ENCODE results near the gene ROPN1L.

The ROPN1L gene

GRCh38 chr5:10466446-10467073, 24.9 kb downstream of the ROPN1L start:
- no peaks in the 10 kb centered on the region for H3K36me3 Mint-ChIP-seq (ENCODE audit: insufficient read depth)
- no peak for DNase-seq (ENCODE audit: low spot score in 2 of 2)
- no peak overlapping the region for H3K27ac Mint-ChIP-seq (ENCODE audit: low read depth)
- H3K4me3 Mint-ChIP-seq: no peak overlapping the region
- ATAC-seq (replicated peaks; ENCODE audit: extremely low read depth, poor library complexity, severe bottlenecking): no peak
- H3K9me3 Mint-ChIP-seq: no peaks in the 10 kb centered on the region
- peaks cover 8% of the 10 kb centered on the region for H3K4me1 Mint-ChIP-seq
- H3K27me3 Mint-ChIP-seq: peaks cover 17% of the 10 kb centered on the region

- ATAC-seq (replicated peaks; ENCODE audit: extremely low read depth, poor library complexity, severe bottlenecking) (no peak), DNase-seq (ENCODE audit: low spot score in 2 of 2) (no peak)
- peaks cover 8% of the 10 kb centered on the region for H3K4me1 Mint-ChIP-seq
Observed at GRCh38 chr5:10467281-10468198, 25.9 kb downstream of the ROPN1L start.

GRCh38 chr5:10468256-10468655, 26.6 kb downstream of the ROPN1L start:
- H3K4me1 Mint-ChIP-seq: peaks cover 8% of the 10 kb centered on the region
- H3K4me3 Mint-ChIP-seq: no peak overlapping the region
- DNase-seq (ENCODE audit: low spot score in 2 of 2) (no peak), ATAC-seq (replicated peaks; ENCODE audit: extremely low read depth, poor library complexity, severe bottlenecking) (no peak)
- peaks cover 25% of the 10 kb centered on the region for H3K27me3 Mint-ChIP-seq
- H3K9me3 Mint-ChIP-seq: no peaks in the 10 kb centered on the region
- no peak overlapping the region for H3K27ac Mint-ChIP-seq (ENCODE audit: low read depth)
- H3K36me3 Mint-ChIP-seq (ENCODE audit: insufficient read depth): no peaks in the 10 kb centered on the region

More at GRCh38 chr5:10467281-10468198, 25.9 kb downstream of the ROPN1L start:
- Mint-ChIP-seq H3K4me3 (no peak overlapping the region), H3K36me3 (ENCODE audit: insufficient read depth) (no peaks in the 10 kb centered on the region), H3K27ac (ENCODE audit: low read depth) (no peak overlapping the region), H3K27me3 (peaks cover 23% of the 10 kb centered on the region), H3K9me3 (no peaks in the 10 kb centered on the region)

GRCh38 chr5:10469253-10470050, 27.8 kb downstream of the ROPN1L start:
- no peaks in the 10 kb centered on the region for H3K9me3 Mint-ChIP-seq
- H3K36me3 Mint-ChIP-seq (ENCODE audit: insufficient read depth): no peaks in the 10 kb centered on the region
- no peak overlapping the region for H3K4me3 Mint-ChIP-seq
- ATAC-seq (replicated peaks; ENCODE audit: extremely low read depth, poor library complexity, severe bottlenecking) (no peak), DNase-seq (ENCODE audit: low spot score in 2 of 2) (no peak)
- H3K4me1 Mint-ChIP-seq: peaks cover under 1% of the 10 kb centered on the region
- H3K27ac Mint-ChIP-seq (ENCODE audit: low read depth): no peak overlapping the region
- peaks cover 13% of the 10 kb centered on the region for H3K27me3 Mint-ChIP-seq

- Mint-ChIP-seq H3K4me1 (no peaks in the 10 kb centered on the region), H3K36me3 (ENCODE audit: insufficient read depth) (no peaks in the 10 kb centered on the region), H3K4me3 (no peak overlapping the region), H3K27me3 (peaks cover 10% of the 10 kb centered on the region), H3K27ac (ENCODE audit: low read depth) (no peak overlapping the region), H3K9me3 (peaks cover 5% of the 10 kb centered on the region)
- no peak for ATAC-seq (replicated peaks; ENCODE audit: extremely low read depth, poor library complexity, severe bottlenecking)
- DNase-seq (ENCODE audit: low spot score in 2 of 2): no peak
Observed at GRCh38 chr5:10470669-10471068, 29.0 kb downstream of the ROPN1L start.

- Mint-ChIP-seq H3K4me3 (no peak overlapping the region), H3K27me3 (peaks cover 10% of the 10 kb centered on the region), H3K36me3 (ENCODE audit: insufficient read depth) (no peaks in the 10 kb centered on the region), H3K9me3 (peaks cover 5% of the 10 kb centered on the region), H3K4me1 (no peaks in the 10 kb centered on the region), H3K27ac (ENCODE audit: low read depth) (no peak overlapping the region)
- DNase-seq (ENCODE audit: low spot score in 2 of 2): no peak
- ATAC-seq (replicated peaks; ENCODE audit: extremely low read depth, poor library complexity, severe bottlenecking): no peak
Observed at GRCh38 chr5:10471677-10472076, 30.0 kb downstream of the ROPN1L start.

GRCh38 chr5:10474521-10475075, 32.9 kb downstream of the ROPN1L start:
- H3K27me3 Mint-ChIP-seq: peaks cover 27% of the 10 kb centered on the region
- no peak overlapping the region for H3K27ac Mint-ChIP-seq (ENCODE audit: low read depth)
- DNase-seq (ENCODE audit: low spot score in 2 of 2) (no peak), ATAC-seq (replicated peaks; ENCODE audit: extremely low read depth, poor library complexity, severe bottlenecking) (no peak)
- no peaks in the 10 kb centered on the region for H3K36me3 Mint-ChIP-seq (ENCODE audit: insufficient read depth)
- H3K4me1 Mint-ChIP-seq: no peaks in the 10 kb centered on the region
- no peak overlapping the region for H3K4me3 Mint-ChIP-seq
- peaks cover 5% of the 10 kb centered on the region for H3K9me3 Mint-ChIP-seq

- no peak for ATAC-seq (replicated peaks; ENCODE audit: extremely low read depth, poor library complexity, severe bottlenecking)
- no peaks in the 10 kb centered on the region for H3K36me3 Mint-ChIP-seq (ENCODE audit: insufficient read depth)
- H3K9me3 Mint-ChIP-seq: peaks cover 5% of the 10 kb centered on the region
Observed at GRCh38 chr5:10475931-10476676, 34.4 kb downstream of the ROPN1L start.

GRCh38 chr5:10476878-10477277, 35.2 kb downstream of the ROPN1L start:
- Mint-ChIP-seq H3K36me3 (ENCODE audit: insufficient read depth) (no peaks in the 10 kb centered on the region), H3K9me3 (peaks cover 5% of the 10 kb centered on the region), H3K4me1 (no peaks in the 10 kb centered on the region), H3K4me3 (no peak overlapping the region), H3K27ac (ENCODE audit: low read depth) (no peak overlapping the region), H3K27me3 (peaks cover 38% of the 10 kb centered on the region)
- no peak for DNase-seq (ENCODE audit: low spot score in 2 of 2)
- no peak for ATAC-seq (replicated peaks; ENCODE audit: extremely low read depth, poor library complexity, severe bottlenecking)

More at GRCh38 chr5:10475931-10476676, 34.4 kb downstream of the ROPN1L start:
- H3K4me3 Mint-ChIP-seq: no peak overlapping the region
- no peak for DNase-seq (ENCODE audit: low spot score in 2 of 2)
- no peaks in the 10 kb centered on the region for H3K4me1 Mint-ChIP-seq
- no peak overlapping the region for H3K27ac Mint-ChIP-seq (ENCODE audit: low read depth)
- H3K27me3 Mint-ChIP-seq: peaks cover 35% of the 10 kb centered on the region

- no peak for DNase-seq (ENCODE audit: low spot score in 2 of 2)
- H3K9me3 Mint-ChIP-seq: peaks cover 5% of the 10 kb centered on the region
- ATAC-seq (replicated peaks; ENCODE audit: extremely low read depth, poor library complexity, severe bottlenecking): no peak
- H3K27me3 Mint-ChIP-seq: peaks cover 30% of the 10 kb centered on the region
- H3K4me1 Mint-ChIP-seq: no peaks in the 10 kb centered on the region
- no peak overlapping the region for H3K27ac Mint-ChIP-seq (ENCODE audit: low read depth)
- H3K36me3 Mint-ChIP-seq (ENCODE audit: insufficient read depth): no peaks in the 10 kb centered on the region
- no peak overlapping the region for H3K4me3 Mint-ChIP-seq
Observed at GRCh38 chr5:10477943-10478342, 36.3 kb downstream of the ROPN1L start.

GRCh38 chr5:10478436-10478835, 36.8 kb downstream of the ROPN1L start:
- H3K4me3 Mint-ChIP-seq: no peak overlapping the region
- no peak overlapping the region for H3K27ac Mint-ChIP-seq (ENCODE audit: low read depth)
- ATAC-seq (replicated peaks; ENCODE audit: extremely low read depth, poor library complexity, severe bottlenecking) (no peak), DNase-seq (ENCODE audit: low spot score in 2 of 2) (no peak)
- H3K36me3 Mint-ChIP-seq (ENCODE audit: insufficient read depth): no peaks in the 10 kb centered on the region
- H3K9me3 Mint-ChIP-seq: peaks cover 5% of the 10 kb centered on the region
- no peaks in the 10 kb centered on the region for H3K4me1 Mint-ChIP-seq
- H3K27me3 Mint-ChIP-seq: peaks cover 34% of the 10 kb centered on the region
